Measurements from ENCODE around the gene SLC25A1.

SLC25A1 gene

GRCh38 chr22:19182472-19183157 is 4.1 kb upstream of the SLC25A1 start:
- peaks cover 0 to 10% of the 10 kb centered on the region in 2 donors for H3K27me3 Mint-ChIP-seq
- peaks cover 6% of the 10 kb centered on the region for H3K36me3 Mint-ChIP-seq (ENCODE audit: insufficient read depth)
- no peak for DNase-seq
- H3K9me3 Mint-ChIP-seq, result no peaks in the 10 kb centered on the region
- peaks cover 11 to 15% of the 10 kb centered on the region in 2 donors for H3K4me1 Mint-ChIP-seq (ENCODE audit: low read depth in 2 of 2)
- peak overlapping the region in 1 of 2 donors; percentile 66 for H3K27ac Mint-ChIP-seq
- no peak overlapping the region for H3K4me3 Mint-ChIP-seq
- no peak for ATAC-seq (replicated peaks)

- no peak for ATAC-seq (replicated peaks)
- peaks cover 6% of the 10 kb centered on the region for H3K36me3 Mint-ChIP-seq (ENCODE audit: insufficient read depth)
- peaks cover 0 to 10% of the 10 kb centered on the region in 2 donors for H3K27me3 Mint-ChIP-seq
- peaks cover 11 to 16% of the 10 kb centered on the region in 2 donors for H3K4me1 Mint-ChIP-seq (ENCODE audit: low read depth in 2 of 2)
- H3K4me3 Mint-ChIP-seq, result no peak overlapping the region
- no peaks in the 10 kb centered on the region for H3K9me3 Mint-ChIP-seq
- DNase-seq, result no peak
- peak overlapping the region in 1 of 2 donors; percentile 66 for H3K27ac Mint-ChIP-seq
Measured at GRCh38 chr22:19181786-19182471, 3.4 kb upstream of the SLC25A1 start.

GRCh38 chr22:19180740-19181410 is 2.3 kb upstream of the SLC25A1 start:
- peaks cover 4% of the 10 kb centered on the region for H3K36me3 Mint-ChIP-seq (ENCODE audit: insufficient read depth)
- H3K9me3 Mint-ChIP-seq, result no peaks in the 10 kb centered on the region
- no peak overlapping the region for H3K4me3 Mint-ChIP-seq
- peaks cover 12 to 21% of the 10 kb centered on the region in 2 donors for H3K4me1 Mint-ChIP-seq (ENCODE audit: low read depth in 2 of 2)
- no peak for DNase-seq
- H3K27me3 Mint-ChIP-seq, result peaks cover 0 to 10% of the 10 kb centered on the region in 2 donors
- H3K27ac Mint-ChIP-seq, result peak overlapping the region; percentile 12 to 26
- no peak for ATAC-seq (replicated peaks)

- H3K4me3 Mint-ChIP-seq, result no peak overlapping the region
- peaks cover 0 to 10% of the 10 kb centered on the region in 2 donors for H3K27me3 Mint-ChIP-seq
Measured at GRCh38 chr22:19180234-19180633, 1.7 kb upstream of the SLC25A1 start.

GRCh38 chr22:19179497-19180048 is 1.0 kb upstream of the SLC25A1 start:
- H3K27ac Mint-ChIP-seq, result peak overlapping the region; percentile 62 to 70
- H3K4me1 Mint-ChIP-seq (ENCODE audit: low read depth in 2 of 2), result peaks cover 12 to 21% of the 10 kb centered on the region in 2 donors
- ATAC-seq (replicated peaks), result peak; percentile 52
- DNase-seq, result peak in 1 of 3 experiments; percentile 23
- H3K4me3 Mint-ChIP-seq, result peak overlapping the region; percentile 81 to 83
- peaks cover 0 to 4% of the 10 kb centered on the region in 2 donors for H3K27me3 Mint-ChIP-seq
- H3K36me3 Mint-ChIP-seq (ENCODE audit: insufficient read depth), result peaks cover 7% of the 10 kb centered on the region
- no peaks in the 10 kb centered on the region for H3K9me3 Mint-ChIP-seq

More at GRCh38 chr22:19180234-19180633, 1.7 kb upstream of the SLC25A1 start:
- no peaks in the 10 kb centered on the region for H3K9me3 Mint-ChIP-seq
- peaks cover 12 to 21% of the 10 kb centered on the region in 2 donors for H3K4me1 Mint-ChIP-seq (ENCODE audit: low read depth in 2 of 2)
- no peak for DNase-seq
- no peak overlapping the region for H3K27ac Mint-ChIP-seq
- peaks cover 7% of the 10 kb centered on the region for H3K36me3 Mint-ChIP-seq (ENCODE audit: insufficient read depth)
- ATAC-seq (replicated peaks), result no peak

GRCh38 chr22:19178065-19178656 is 375 bp downstream of the SLC25A1 start:
- peak; percentile 66 for ATAC-seq (replicated peaks)
- H3K36me3 Mint-ChIP-seq (ENCODE audit: insufficient read depth), result peaks cover 9% of the 10 kb centered on the region
- DNase-seq, result peak; percentile 28 to 49 (median 41)
- H3K4me3 Mint-ChIP-seq, result peak overlapping the region; percentile 59 to 68
- H3K9me3 Mint-ChIP-seq, result no peaks in the 10 kb centered on the region
- H3K27me3 Mint-ChIP-seq, result no peaks in the 10 kb centered on the region
- H3K27ac Mint-ChIP-seq, result peak overlapping the region in 1 of 2 donors; percentile 17
- H3K4me1 Mint-ChIP-seq (ENCODE audit: low read depth in 2 of 2), result peaks cover 17 to 26% of the 10 kb centered on the region in 2 donors

- ATAC-seq (replicated peaks), result peak; percentile 2
- peak overlapping the region; percentile 59 to 68 for H3K4me3 Mint-ChIP-seq
- no peaks in the 10 kb centered on the region for H3K9me3 Mint-ChIP-seq
- peak overlapping the region; percentile 22 to 60 for H3K27ac Mint-ChIP-seq
- H3K27me3 Mint-ChIP-seq, result no peaks in the 10 kb centered on the region
- H3K4me1 Mint-ChIP-seq (ENCODE audit: low read depth in 2 of 2), result peaks cover 21 to 31% of the 10 kb centered on the region in 2 donors
- H3K36me3 Mint-ChIP-seq (ENCODE audit: insufficient read depth), result peaks cover 9% of the 10 kb centered on the region
- no peak for DNase-seq
Measured at GRCh38 chr22:19177164-19178064, 1.1 kb downstream of the SLC25A1 start.

GRCh38 chr22:19176732-19177131 is 1.8 kb downstream of the SLC25A1 start:
- no peaks in the 10 kb centered on the region for H3K27me3 Mint-ChIP-seq
- H3K9me3 Mint-ChIP-seq, result no peaks in the 10 kb centered on the region
- peaks cover 23 to 32% of the 10 kb centered on the region in 2 donors for H3K4me1 Mint-ChIP-seq (ENCODE audit: low read depth in 2 of 2)
- peak overlapping the region; percentile 59 to 68 for H3K4me3 Mint-ChIP-seq
- DNase-seq, result no peak
- no peak for ATAC-seq (replicated peaks)
- peak overlapping the region; percentile 38 to 60 for H3K27ac Mint-ChIP-seq
- H3K36me3 Mint-ChIP-seq (ENCODE audit: insufficient read depth), result peaks cover 14% of the 10 kb centered on the region

- Mint-ChIP-seq H3K4me1 (ENCODE audit: low read depth in 2 of 2) (peaks cover 23 to 32% of the 10 kb centered on the region in 2 donors), H3K27ac (peak overlapping the region; percentile 38 to 60), H3K27me3 (no peaks in the 10 kb centered on the region), H3K36me3 (ENCODE audit: insufficient read depth) (peaks cover 17% of the 10 kb centered on the region), H3K4me3 (peak overlapping the region; percentile 59 to 68), H3K9me3 (no peaks in the 10 kb centered on the region)
- DNase-seq, result no peak
- ATAC-seq (replicated peaks), result no peak
Measured at GRCh38 chr22:19176175-19176643, 2.3 kb downstream of the SLC25A1 start.

GRCh38 chr22:19175602-19176174 is 2.8 kb downstream of the SLC25A1 start:
- ATAC-seq (replicated peaks) (no peak), DNase-seq (no peak)
- peak overlapping the region; percentile 41 to 68 for H3K4me3 Mint-ChIP-seq

GRCh38 chr22:19175026-19175601 is 3.4 kb downstream of the SLC25A1 start:
- H3K9me3 Mint-ChIP-seq, result no peaks in the 10 kb centered on the region
- H3K4me1 Mint-ChIP-seq (ENCODE audit: low read depth in 2 of 2), result peaks cover 32 to 37% of the 10 kb centered on the region in 2 donors
- peaks cover 18% of the 10 kb centered on the region for H3K36me3 Mint-ChIP-seq (ENCODE audit: insufficient read depth)
- DNase-seq (no peak), ATAC-seq (replicated peaks) (no peak)
- H3K4me3 Mint-ChIP-seq, result no peak overlapping the region
- peaks cover 0 to 6% of the 10 kb centered on the region in 2 donors for H3K27me3 Mint-ChIP-seq
- no peak overlapping the region for H3K27ac Mint-ChIP-seq

More at GRCh38 chr22:19175602-19176174, 2.8 kb downstream of the SLC25A1 start:
- Mint-ChIP-seq H3K9me3 (no peaks in the 10 kb centered on the region), H3K4me1 (ENCODE audit: low read depth in 2 of 2) (peaks cover 27 to 36% of the 10 kb centered on the region in 2 donors), H3K27ac (peak overlapping the region in 1 of 2 donors; percentile 60), H3K36me3 (ENCODE audit: insufficient read depth) (peaks cover 18% of the 10 kb centered on the region), H3K27me3 (peaks cover 0 to under 1% of the 10 kb centered on the region in 2 donors)
